HepG2 (cell line): ENCODE results near the gene COX14. TPM values are rescaled to one million over a fixed set of nuclear protein-coding genes. Genes with fewer than 3 reads are reported as not detected.

Source experiments
- DMAP1 ChIP-seq: IDR thresholded peaks from 2 replicates; pipeline ENCODE4 v1.6.1; 2016
- ERF ChIP-seq: IDR thresholded peaks from 2 replicates; pipeline ENCODE4 v1.6.1; 2018; ENCODE audit warnings: missing biosample characterization, missing genetic modification reagents
- GABPA ChIP-seq, 2 experiments: IDR thresholded peaks; 2 replicates each; pipeline ENCODE4 v1.6.1; 2011 to 2016; ENCODE audit warnings: low read depth in 2 of 2, low read length in 1 of 2, missing biosample characterization in 1 of 2, missing genetic modification characterization in 1 of 2
- GATA4 ChIP-seq: sonication (generic); IDR thresholded peaks from 2 replicates; pipeline ENCODE4 v1.6.1; 2016; ENCODE audit warnings: antibody characterized with exemption, low read depth, borderline replicate concordance
- IKZF4 ChIP-seq: sonication (generic); formaldehyde crosslinking; IDR thresholded peaks from 2 replicates; pipeline ENCODE4 v1.5.1; 2020; ENCODE audit warnings: borderline replicate concordance, mild to moderate bottlenecking, low read depth, missing genetic modification reagents; ENCODE audit errors: not compliant biosample characterization
- ISX ChIP-seq: sonication (generic); formaldehyde crosslinking; conservative IDR thresholded peaks from 2 replicates; pipeline ENCODE4 v1.5.0; 2020; ENCODE audit warnings: missing genetic modification reagents
- MEF2D ChIP-seq: sonication (generic); formaldehyde crosslinking; IDR thresholded peaks from 2 replicates; pipeline ENCODE4 v1.5.1; 2020; ENCODE audit warnings: mild to moderate bottlenecking, missing genetic modification reagents
- MNT ChIP-seq: fragments of 450-650 bp; IDR thresholded peaks from 2 replicates; pipeline ENCODE4 v1.6.1; 2016
- NR0B2 ChIP-seq: sonication (generic); formaldehyde crosslinking; IDR thresholded peaks from 2 replicates; pipeline ENCODE4 v1.4.0; 2020; ENCODE audit warnings: mild to moderate bottlenecking, missing genetic modification reagents
- PCBP2 ChIP-seq: fragments of 200-400 bp; formaldehyde crosslinking; optimal IDR thresholded peaks from 2 replicates; pipeline ENCODE3; 2018; ENCODE audit warnings: low read length, low read depth; ENCODE audit not compliant: poor library complexity, severe bottlenecking
- PLSCR1 ChIP-seq: sonication (generic); formaldehyde crosslinking; IDR thresholded peaks from 2 replicates; pipeline ENCODE4 v1.5.0; 2020; ENCODE audit warnings: missing genetic modification reagents, mild to moderate bottlenecking, borderline replicate concordance
- POLR2G ChIP-seq: fragments of 200-400 bp; formaldehyde crosslinking; IDR thresholded peaks from 2 replicates; pipeline ENCODE4 v1.6.1; 2018; ENCODE audit warnings: mild to moderate bottlenecking, low read depth, low read length, moderate library complexity
- SMAD1 ChIP-seq: sonication (generic); formaldehyde crosslinking; IDR thresholded peaks from 2 replicates; pipeline ENCODE4 v1.4.0; 2020; ENCODE audit warnings: missing genetic modification reagents, low read depth, mild to moderate bottlenecking, borderline replicate concordance
- SRY ChIP-seq: sonication (generic); formaldehyde crosslinking; IDR thresholded peaks from 2 replicates; pipeline ENCODE4 v1.8.0; 2022; ENCODE audit warnings: mild to moderate bottlenecking, missing genetic modification reagents
- THAP11 ChIP-seq: IDR thresholded peaks from 2 replicates; pipeline ENCODE4 v1.6.1; 2016; ENCODE audit warnings: missing biosample characterization, missing genetic modification reagents
- ZBTB21 ChIP-seq: sonication (generic); formaldehyde crosslinking; IDR thresholded peaks from 2 replicates; pipeline ENCODE4 v1.4.0; 2020; ENCODE audit warnings: missing genetic modification reagents
- ZBTB38 ChIP-seq: sonication (generic); formaldehyde crosslinking; IDR thresholded peaks from 2 replicates; pipeline ENCODE4 v1.5.1; 2020; ENCODE audit warnings: mild to moderate bottlenecking, missing genetic modification reagents
- ZBTB42 ChIP-seq: sonication (generic); formaldehyde crosslinking; IDR thresholded peaks from 2 replicates; pipeline ENCODE4 v1.5.0; 2020; ENCODE audit warnings: mild to moderate bottlenecking, missing genetic modification reagents
- ZHX1 ChIP-seq: sonication (generic); formaldehyde crosslinking; IDR thresholded peaks from 2 replicates; pipeline ENCODE4 v1.8.1; 2022; ENCODE audit warnings: low read depth, mild to moderate bottlenecking, missing genetic modification reagents
- ZNF138 ChIP-seq: sonication (generic); formaldehyde crosslinking; IDR thresholded peaks from 2 replicates; pipeline ENCODE4 v1.5.0; 2020; ENCODE audit warnings: mild to moderate bottlenecking, low read depth, missing genetic modification reagents
- ZNF274 ChIP-seq: sonication (generic); formaldehyde crosslinking; IDR thresholded peaks from 2 replicates; pipeline ENCODE4 v1.5.1; 2020; ENCODE audit warnings: mild to moderate bottlenecking, missing genetic modification reagents
- ZNF335 ChIP-seq: sonication (generic); formaldehyde crosslinking; IDR thresholded peaks from 2 replicates; pipeline ENCODE4 v1.4.0; 2020; ENCODE audit warnings: missing genetic modification reagents
- ZNF431 ChIP-seq: sonication (generic); formaldehyde crosslinking; IDR thresholded peaks from 2 replicates; pipeline ENCODE4 v1.9.0; 2022; ENCODE audit warnings: missing genetic modification reagents, low read depth, mild to moderate bottlenecking, borderline replicate concordance
- ZNF616 ChIP-seq: sonication (generic); formaldehyde crosslinking; IDR thresholded peaks from 2 replicates; pipeline ENCODE4 v1.5.0; 2020; ENCODE audit warnings: low read depth, mild to moderate bottlenecking, missing genetic modification reagents
- polyA plus RNA-seq, 8 experiments: library from polyadenylated mRNA; depleted of rRNA in 3 of 8; stranded (reverse) in 7 of 8; unstranded in 1 of 8; fragments of >200 nt; fragmentation: Illumina TruSeq in 4 of 8; extraction: Trizol in 4 of 8; gene quantifications; 2 replicates each; pipeline versions ENCODE4 v1.2.1 to v1.2.3, GENCODE V29; 2011 to 2016; ENCODE audit warnings: low read depth in 4 of 8, missing spikeins in 1 of 8, mixed read lengths in 1 of 8; ENCODE audit not compliant: insufficient read depth in 1 of 8
- total RNA-seq, 5 experiments: library from RNA; depleted of rRNA; stranded (reverse); fragments of >200 nt; fragmentation: Illumina TruSeq; extraction: Trizol; gene quantifications; 2 replicates each; pipeline ENCODE4 v1.2.3, GENCODE V29; 2016; ENCODE audit warnings: low read depth in 1 of 5

The COX14 gene
- total and polyA plus RNA-seq, 2 of the 13 experiments (the other 11 are each of a cell fraction or from before 2014, with no cell fraction given), result 53.0 to 71.6 TPM

- TF ChIP-seq GATA4 (no peak), SMAD1 (CRISPR knock-in tag) (peak; percentile 69; the same call in 1 of the 2 replicates), PCBP2 (no peak), ZBTB21 (CRISPR knock-in tag) (no peak), ZHX1 (0 out of 2 replicates have a peak, but pooled peaks have one; percentile 65), THAP11 (CRISPR knock-in tag) (peak; percentile 98), ISX (CRISPR knock-in tag) (no peak), ZBTB38 (peak; percentile 92), ZNF616 (peak; percentile 80; the same call in 1 of the 2 replicates), ZNF138 (CRISPR knock-in tag) (no peak; the same call in 1 of the 2 replicates), ERF (CRISPR knock-in tag) (peak; percentile 31; the same call in 1 of the 2 replicates), PLSCR1 (CRISPR knock-in tag) (no peak), MEF2D (CRISPR knock-in tag) (peak; percentile 80), GABPA (IDR thresholded peaks at IDR 0.05; ENCODE audit: low read depth, low read length) (no peak), GABPA (CRISPR knock-in tag; IDR thresholded peaks at IDR 0.05; ENCODE audit: low read depth) (peak; percentile 97), POLR2G (peak; percentile 90), ZNF274 (CRISPR knock-in tag) (peak; percentile 88), IKZF4 (CRISPR knock-in tag) (peak; percentile 47), ZBTB42 (no peak), ZNF431 (CRISPR knock-in tag) (peak; percentile 83; the same call in 1 of the 2 replicates), ZNF335 (peak; percentile 42; the same call in 1 of the 2 replicates), NR0B2 (peak; percentile 74; the same call in 1 of the 2 replicates), SRY (CRISPR knock-in tag) (no peak), MNT (peak; percentile 70), DMAP1 (CRISPR knock-in tag) (peak; percentile 76; the same call in 1 of the 2 replicates)
Measured at GRCh38 chr12:50111693-50112455, at the start of gene COX14 (continued).
